SIG-M5 treated with dmso at 0.1 percent for 504 hours (cell line): ENCODE data around the gene CTAGE6.
"Not testable (repeated sequence)": the region's sequence is repeated elsewhere in the genome, so short reads cannot be mapped to it uniquely, and the experiment has no call there.

Experiments
- DNase-seq: peaks from one replicate; lab custom pipeline; 2025; ENCODE audit not compliant: unreplicated experiment; lab: John Stamatoyannopoulos, UW

The CTAGE6 gene

GRCh38 chr7:143757596-143757995 lies at the start of gene CTAGE6:
CTAGE6 (minus strand) TSS chr7:143757696; CDS start chr7:143757658, 38 bp downstream.
- DNase-seq, result not testable (repeated sequence)

- DNase-seq, result not testable (repeated sequence)
Measured at GRCh38 chr7:143806664-143807071, 49.2 kb upstream of the CTAGE6 start.

- DNase-seq, result not testable (repeated sequence)
Measured at GRCh38 chr7:143797896-143798290, 40.4 kb upstream of the CTAGE6 start.

- not testable (repeated sequence) for DNase-seq
Measured at GRCh38 chr7:143797119-143797895, 39.8 kb upstream of the CTAGE6 start.

- DNase-seq, result not testable (repeated sequence)
Measured at GRCh38 chr7:143795653-143796052, 38.2 kb upstream of the CTAGE6 start.

- not testable (repeated sequence) for DNase-seq
Measured at GRCh38 chr7:143792633-143793032, 35.1 kb upstream of the CTAGE6 start.

GRCh38 chr7:143785415-143786182 lies 28.1 kb upstream of the CTAGE6 start:
- not testable (repeated sequence) for DNase-seq

- DNase-seq, result not testable (repeated sequence)
Measured at GRCh38 chr7:143779591-143779990, 22.1 kb upstream of the CTAGE6 start.

GRCh38 chr7:143772738-143773468 lies 15.4 kb upstream of the CTAGE6 start:
- not testable (repeated sequence) for DNase-seq

GRCh38 chr7:143767531-143767930 lies 10.0 kb upstream of the CTAGE6 start:
- DNase-seq, result not testable (repeated sequence)

- not testable (repeated sequence) for DNase-seq
Measured at GRCh38 chr7:143765678-143766077, 8.2 kb upstream of the CTAGE6 start.

- DNase-seq, result not testable (repeated sequence)
Measured at GRCh38 chr7:143763065-143763464, 5.6 kb upstream of the CTAGE6 start.

GRCh38 chr7:143745340-143745739 lies 12.2 kb downstream of the CTAGE6 start:
- not testable (repeated sequence) for DNase-seq

- peak; percentile 59 for DNase-seq
Measured at GRCh38 chr7:143737037-143737819, 20.3 kb downstream of the CTAGE6 start.

- no peak for DNase-seq
Measured at GRCh38 chr7:143735962-143736361, 21.5 kb downstream of the CTAGE6 start.

GRCh38 chr7:143733876-143734275 lies 23.6 kb downstream of the CTAGE6 start:
- no peak for DNase-seq

GRCh38 chr7:143728333-143728862 lies 29.1 kb downstream of the CTAGE6 start:
- DNase-seq, result no peak

- DNase-seq, result not testable (repeated sequence)
Measured at GRCh38 chr7:143727561-143727960, 29.9 kb downstream of the CTAGE6 start.

GRCh38 chr7:143726143-143726542 lies 31.4 kb downstream of the CTAGE6 start:
- not testable (repeated sequence) for DNase-seq

- DNase-seq, result not testable (repeated sequence)
Measured at GRCh38 chr7:143720335-143720734, 37.2 kb downstream of the CTAGE6 start.
